H1 (cell line): Measurements from ENCODE around the gene SERINC5. TPM values are rescaled to one million over a fixed set of nuclear protein-coding genes. Genes with fewer than 3 reads are reported as not detected.

Experiments
- CTCF ChIA-PET: fragments of 300-600 bp; sonication (Branson Sonifier 250); formaldehyde crosslinking; loops from one replicate; lab custom pipeline; 2021; ENCODE audit not compliant: partially characterized antibody; lab: Charles Lee
- POLR2A ChIA-PET: fragments of 300-600 bp; sonication (Branson Sonifier 250); formaldehyde crosslinking; loops from one replicate; lab custom pipeline; 2021; ENCODE audit warnings: inconsistent platforms; ENCODE audit not compliant: partially characterized antibody; lab: Charles Lee
- DNase-seq, 2 experiments: peaks; one replicate each; pipeline versions ENCODE4 v3.0.0 to v3.0.0-alpha.2; 2010 to 2022; ENCODE audit warnings: low spot score in 2 of 2, low read depth in 1 of 2, mixed read lengths in 1 of 2
- FAIRE-seq: peaks from 2 replicates; lab custom pipeline; 2011; peaks lifted over from hg19 to GRCh38; lab: Jason Lieb, UNC
- H2AFZ ChIP-seq: 2 replicates; pipeline ENCODE4 v1.8.1; 2012; ENCODE audit warnings: low read length, inconsistent platforms
- H2AK5ac ChIP-seq: 2 replicates; pipeline ENCODE4 v1.6.1; 2013; ENCODE audit warnings: low read depth, low read length
- H2BK120ac ChIP-seq: replicated peaks from 2 replicates; pipeline ENCODE3; 2013; ENCODE audit warnings: low read depth, low read length, inconsistent platforms
- H2BK12ac ChIP-seq: 2 replicates; pipeline ENCODE4 v1.6.1; 2013; ENCODE audit warnings: low read depth, low read length
- H2BK15ac ChIP-seq: 2 replicates; pipeline ENCODE4 v1.6.1; 2013; ENCODE audit warnings: low read length
- H2BK20ac ChIP-seq: 2 replicates; pipeline ENCODE4 v1.6.1; 2013; ENCODE audit warnings: low read length
- H2BK5ac ChIP-seq: 2 replicates; pipeline ENCODE4 v1.6.1; 2013; ENCODE audit warnings: low read depth, low read length
- H3K14ac ChIP-seq: 2 replicates; pipeline ENCODE4 v1.6.1; 2013; ENCODE audit warnings: inconsistent platforms; ENCODE audit not compliant: insufficient read length
- H3K18ac ChIP-seq: 2 replicates; pipeline ENCODE4 v1.6.1; 2013; ENCODE audit warnings: low read length; ENCODE audit errors: extremely low read depth
- H3K23ac ChIP-seq: 2 replicates; pipeline ENCODE4 v1.6.1; 2013; ENCODE audit warnings: inconsistent platforms; ENCODE audit not compliant: insufficient read length
- H3K23me2 ChIP-seq: 2 replicates; pipeline ENCODE4 v1.6.1; 2013; ENCODE audit warnings: low read depth, low read length
- H3K27ac ChIP-seq: 2 replicates; pipeline ENCODE4 v1.6.1; 2011; ENCODE audit warnings: low read depth, low read length, inconsistent platforms
- H3K27me3 ChIP-seq, 4 experiments: replicated peaks in 1 of 4; 1 replicate in 1 of 4; 2 replicates in 3 of 4; pipeline versions ENCODE4 v1.6.1 to v1.8.1; 2011 to 2013; ENCODE audit warnings: low read length in 3 of 4, mild to moderate bottlenecking in 3 of 4, inconsistent platforms in 2 of 4, mixed read lengths in 2 of 4, moderate library complexity in 1 of 4; ENCODE audit not compliant: control insufficient read depth in 3 of 4, insufficient read depth in 3 of 4; ENCODE audit errors: extremely low read depth in 1 of 4
- H3K36me3 ChIP-seq, 4 experiments: 2 replicates each; pipeline versions ENCODE4 v1.6.1 to v1.8.1; 2011 to 2013; ENCODE audit warnings: mild to moderate bottlenecking in 4 of 4, low read length in 3 of 4, moderate library complexity in 2 of 4, control low read depth in 1 of 4, inconsistent platforms in 1 of 4; ENCODE audit not compliant: insufficient read depth in 4 of 4, control insufficient read depth in 2 of 4
- H3K4ac ChIP-seq: replicated peaks from 2 replicates; pipeline ENCODE3; 2013; ENCODE audit warnings: low read length, low read depth, mixed read lengths, inconsistent platforms; ENCODE audit not compliant: insufficient read length
- H3K4me1 ChIP-seq, 4 experiments: replicated peaks in 1 of 4; 1 replicate in 1 of 4; 2 replicates in 3 of 4; pipeline versions ENCODE4 v1.6.1 to v1.8.1; 2011 to 2013; ENCODE audit warnings: low read length in 3 of 4, inconsistent platforms in 2 of 4, mixed read lengths in 1 of 4; ENCODE audit not compliant: insufficient read depth in 4 of 4, control insufficient read depth in 3 of 4
- H3K4me2 ChIP-seq, 2 experiments: 2 replicates each; pipeline versions ENCODE4 v1.6.1 to v1.8.1; 2011 to 2013; ENCODE audit warnings: low read depth in 2 of 2, low read length in 2 of 2, control low read depth in 1 of 2, inconsistent platforms in 1 of 2, mild to moderate bottlenecking in 1 of 2; ENCODE audit not compliant: insufficient read depth in 1 of 2
- H3K4me3 ChIP-seq, 4 experiments: fragments of 200-600, 300-600 bp in 1 of 4; sonication (generic), shearing (Covaris generic), sonication (Bioruptor Twin) in 1 of 4; 2 replicates each; pipeline versions ENCODE4 v1.5.1 to v1.8.1; 2011 to 2016; ENCODE audit warnings: low read length in 4 of 4, low read depth in 3 of 4, control low read depth in 2 of 4, inconsistent platforms in 2 of 4, mild to moderate bottlenecking in 2 of 4, mixed read lengths in 1 of 4, moderate library complexity in 1 of 4; ENCODE audit not compliant: insufficient read depth in 2 of 4; ENCODE audit errors: extremely low read depth in 1 of 4
- H3K56ac ChIP-seq: replicated peaks from 2 replicates; pipeline ENCODE3; 2013; ENCODE audit warnings: low read depth, mild to moderate bottlenecking, mixed read lengths, low read length, inconsistent platforms; ENCODE audit not compliant: insufficient read length
- H3K79me1 ChIP-seq: 2 replicates; pipeline ENCODE4 v1.6.1; 2013; ENCODE audit warnings: low read depth, low read length, control low read depth
- H3K79me2 ChIP-seq, 2 experiments: 2 replicates each; pipeline versions ENCODE4 v1.6.1 to v1.8.1; 2012 to 2013; ENCODE audit warnings: low read length in 2 of 2, mild to moderate bottlenecking in 2 of 2, inconsistent platforms in 1 of 2; ENCODE audit not compliant: insufficient read depth in 2 of 2, control insufficient read depth in 1 of 2
- H3K9ac ChIP-seq, 4 experiments: replicated peaks in 1 of 4; 1 replicate in 1 of 4; 2 replicates in 3 of 4; pipeline versions ENCODE4 v1.6.1 to v1.8.1; 2011 to 2013; ENCODE audit warnings: low read depth in 3 of 4, low read length in 3 of 4, control low read depth in 2 of 4, mild to moderate bottlenecking in 2 of 4, moderate library complexity in 2 of 4, inconsistent platforms in 1 of 4; ENCODE audit errors: extremely low read depth in 1 of 4
- H3K9me3 ChIP-seq, 2 experiments: 2 replicates each; pipeline versions ENCODE4 v1.6.1 to v1.8.1; 2012 to 2013; ENCODE audit warnings: mild to moderate bottlenecking in 2 of 2, moderate library complexity in 2 of 2, control low read depth in 1 of 2, inconsistent platforms in 1 of 2, low read depth in 1 of 2, low read length in 1 of 2, mixed read lengths in 1 of 2; ENCODE audit not compliant: insufficient read depth in 2 of 2
- H4K20me1 ChIP-seq, 2 experiments: replicated peaks in 1 of 2; 2 replicates each; pipeline versions ENCODE3 to v1.8.1; 2011 to 2013; ENCODE audit warnings: inconsistent platforms in 2 of 2, low read length in 2 of 2, mild to moderate bottlenecking in 1 of 2; ENCODE audit not compliant: insufficient read depth in 2 of 2, control insufficient read depth in 1 of 2
- H4K5ac ChIP-seq: 2 replicates; pipeline ENCODE4 v1.6.1; 2013; ENCODE audit warnings: low read length, low read depth, mixed read lengths, inconsistent platforms; ENCODE audit not compliant: insufficient read length
- H4K8ac ChIP-seq: 2 replicates; pipeline ENCODE4 v1.8.0; 2013; ENCODE audit warnings: mild to moderate bottlenecking, moderate library complexity, low read length, inconsistent platforms; ENCODE audit not compliant: insufficient read depth; ENCODE audit errors: extremely low read depth
- H4K91ac ChIP-seq: replicated peaks from 2 replicates; pipeline ENCODE3; 2013; ENCODE audit warnings: low read length, mixed read lengths, inconsistent platforms; ENCODE audit not compliant: insufficient read length
- CEBPB ChIP-seq: IDR thresholded peaks from 2 replicates; pipeline ENCODE4 v1.6.1; 2012; ENCODE audit warnings: low read depth, low read length
- WGBS, 2 experiments: shearing (Covaris generic) in 1 of 2; methylation state at CpG; one replicate each; pipeline versions ENCODE4 v1.1.6 to v1.1.7; 2013 to 2015; ENCODE audit warnings: low lambda C conversion rate in 2 of 2, mixed read lengths in 2 of 2, inconsistent platforms in 1 of 2, low coverage in 1 of 2, missing lambda C conversion rate in 1 of 2; ENCODE audit not compliant: insufficient replicate concordance in 2 of 2, insufficient coverage in 1 of 2, insufficient read length in 1 of 2; ENCODE audit errors: extremely low coverage in 1 of 2, missing lambda C conversion rate in 1 of 2; 5-methylcytosine and 5-hydroxymethylcytosine counted together
- polyA plus RNA-seq, 7 experiments: library from polyadenylated mRNA; depleted of rRNA in 3 of 7; stranded (reverse) in 5 of 7; unstranded in 2 of 7; fragments of >200 nt in 5 of 7; fragments of 200-250 nt in 2 of 7; gene quantifications; 1 replicate in 5 of 7; 2 replicates in 1 of 7; 4 replicates in 1 of 7; pipeline versions ENCODE4 v1.2.1 to v1.2.3, GENCODE V29; 2011 to 2013; ENCODE audit warnings: missing spikeins in 2 of 7, mixed read lengths in 2 of 7
- total RNA-seq: library from RNA; stranded (reverse); fragmentation: NEBNext Ultra II Directional; extraction: Animal tissue kit (Norgen Biotek cat#: 25700); gene quantifications from 2 replicates; pipeline ENCODE4 v1.2.1, GENCODE V29; 2021

SERINC5 gene
- total and polyA plus RNA-seq, 2 of the 8 experiments (the other 6 are each of a cell fraction or from before 2014, with no cell fraction given), result 32.2 to 149 TPM

GRCh38 chr5:80277191-80277590, 21.3 kb upstream of the SERINC5 start:
- no peak overlapping the region for H2BK120ac ChIP-seq
- no peak overlapping the region for H2AFZ ChIP-seq
- no peak overlapping the region for H3K4me2 ChIP-seq
- no peak overlapping the region for H3K4me3 ChIP-seq
- CTCF ChIA-PET, result interaction anchor here (0.6 to 10.0 kb wide), 5 partner anchors 12 to 399 kb away, joined by 3 to 100 read pairs (median 4); no protein-coding TSS in a partner anchor
- no peak overlapping the region for H3K9ac ChIP-seq
- no peak overlapping the region for H2BK20ac ChIP-seq
- no peak overlapping the region for H3K23ac ChIP-seq
- no peak overlapping the region for H3K4ac ChIP-seq
- no peak overlapping the region for H2BK15ac ChIP-seq
- no peak overlapping the region for H3K18ac ChIP-seq
- H3K27me3 ChIP-seq, result no peaks in the 10 kb centered on the region
- H4K5ac ChIP-seq, result no peak overlapping the region
- 67% methylated on average over 2 of the region's 2 CpGs; no CpG with 5 or more reads in 1 of the 2 experiments for WGBS, 2 experiments
- no peaks in the 10 kb centered on the region for H3K79me1 ChIP-seq
- no peak overlapping the region for H3K27ac ChIP-seq
- no peak overlapping the region for H2AK5ac ChIP-seq
- H2BK5ac ChIP-seq, result no peak overlapping the region
- H4K91ac ChIP-seq, result no peak overlapping the region
- H3K14ac ChIP-seq, result no peak overlapping the region
- H2BK12ac ChIP-seq, result no peak overlapping the region
- no peaks in the 10 kb centered on the region for H3K79me2 ChIP-seq
- H3K9me3 ChIP-seq, result no peaks in the 10 kb centered on the region
- no peak for FAIRE-seq
- TF ChIP-seq CEBPB, result no peak
- H4K20me1 ChIP-seq, result no peaks in the 10 kb centered on the region
- DNase-seq, result no peak
- H3K36me3 ChIP-seq, result no peaks in the 10 kb centered on the region
- POLR2A ChIA-PET, result no interaction called here
- H4K8ac ChIP-seq, result no peak overlapping the region
- no peak overlapping the region for H3K56ac ChIP-seq
- H3K23me2 ChIP-seq, result no peaks in the 10 kb centered on the region
- H3K4me1 ChIP-seq, result no peaks in the 10 kb centered on the region
